PFSK-1 (cell line): ENCODE measurements around the gene TEX19.

Experiments used
- FOXP2 ChIP-seq: optimal IDR thresholded peaks from 2 replicates; pipeline ENCODE3; 2011; ENCODE audit warnings: borderline replicate concordance, control low read depth, inconsistent platforms; ENCODE audit not compliant: insufficient read depth; ENCODE audit errors: extremely low read length, extremely low read depth
- POLR2AphosphoS5 ChIP-seq: IDR thresholded peaks from 2 replicates; pipeline ENCODE4 v1.6.1; 2012; ENCODE audit warnings: low read depth, mild to moderate bottlenecking, control low read depth, low read length, moderate library complexity
- SIN3A ChIP-seq: IDR thresholded peaks from 2 replicates; pipeline ENCODE4 v1.6.1; 2012; ENCODE audit warnings: mild to moderate bottlenecking, low read length, moderate library complexity, borderline replicate concordance; ENCODE audit not compliant: insufficient read depth
- TAF1 ChIP-seq: IDR thresholded peaks from 2 replicates; pipeline ENCODE4 v1.6.1; 2012; ENCODE audit warnings: low read length, control low read depth, borderline replicate concordance; ENCODE audit not compliant: insufficient read depth
- TF ChIP-seq, protein P1 (sequence below), 2 experiments: IDR thresholded peaks; 2 replicates each; pipeline versions ENCODE4 v1.6.1 to v1.8.0; 2011 to 2012; ENCODE audit warnings: low read depth in 2 of 2, low read length in 2 of 2, control low read depth in 1 of 2, inconsistent platforms in 1 of 2, mild to moderate bottlenecking in 1 of 2, moderate library complexity in 1 of 2; ENCODE audit not compliant: insufficient read depth in 1 of 2

The TEX19 gene

DNA sequence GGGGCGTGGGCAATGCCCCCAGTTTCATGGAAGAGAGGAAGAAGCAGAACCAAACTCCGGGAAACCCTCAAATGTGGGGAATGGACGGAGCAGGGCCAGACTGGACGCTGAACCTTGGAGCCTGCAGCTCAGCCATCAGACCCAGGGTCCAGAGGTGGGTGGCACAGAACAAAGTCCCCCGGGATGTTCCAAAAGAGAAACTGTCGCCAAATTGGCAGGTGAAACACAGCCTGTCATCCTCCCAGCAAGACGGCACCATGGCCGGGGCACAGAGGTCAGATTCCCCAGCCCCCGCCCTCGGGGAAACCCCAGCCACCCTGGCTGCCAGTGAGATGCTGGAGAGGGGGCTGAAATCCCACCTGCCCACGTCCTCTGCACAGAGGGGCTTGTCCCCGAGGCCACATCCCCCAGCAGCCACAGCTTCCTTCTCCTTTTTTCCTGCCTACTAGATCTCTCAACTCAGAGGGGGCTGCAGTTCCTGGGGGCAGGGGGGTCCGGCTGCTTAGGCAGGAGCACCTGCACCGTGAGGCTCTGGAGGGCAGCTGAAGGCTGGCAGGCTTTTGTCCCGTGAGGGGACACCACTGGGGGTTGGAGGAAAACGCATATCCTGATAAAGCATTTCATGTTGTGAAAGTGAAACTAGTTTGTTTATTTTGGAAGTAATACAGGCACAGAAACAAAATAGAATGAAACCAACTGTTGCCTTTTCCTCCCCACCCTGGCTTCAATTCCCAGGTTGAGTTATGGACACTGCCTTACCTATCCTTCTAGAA, 24.2 kb upstream of the TEX19 start:
- TF ChIP-seq, protein P1, sequence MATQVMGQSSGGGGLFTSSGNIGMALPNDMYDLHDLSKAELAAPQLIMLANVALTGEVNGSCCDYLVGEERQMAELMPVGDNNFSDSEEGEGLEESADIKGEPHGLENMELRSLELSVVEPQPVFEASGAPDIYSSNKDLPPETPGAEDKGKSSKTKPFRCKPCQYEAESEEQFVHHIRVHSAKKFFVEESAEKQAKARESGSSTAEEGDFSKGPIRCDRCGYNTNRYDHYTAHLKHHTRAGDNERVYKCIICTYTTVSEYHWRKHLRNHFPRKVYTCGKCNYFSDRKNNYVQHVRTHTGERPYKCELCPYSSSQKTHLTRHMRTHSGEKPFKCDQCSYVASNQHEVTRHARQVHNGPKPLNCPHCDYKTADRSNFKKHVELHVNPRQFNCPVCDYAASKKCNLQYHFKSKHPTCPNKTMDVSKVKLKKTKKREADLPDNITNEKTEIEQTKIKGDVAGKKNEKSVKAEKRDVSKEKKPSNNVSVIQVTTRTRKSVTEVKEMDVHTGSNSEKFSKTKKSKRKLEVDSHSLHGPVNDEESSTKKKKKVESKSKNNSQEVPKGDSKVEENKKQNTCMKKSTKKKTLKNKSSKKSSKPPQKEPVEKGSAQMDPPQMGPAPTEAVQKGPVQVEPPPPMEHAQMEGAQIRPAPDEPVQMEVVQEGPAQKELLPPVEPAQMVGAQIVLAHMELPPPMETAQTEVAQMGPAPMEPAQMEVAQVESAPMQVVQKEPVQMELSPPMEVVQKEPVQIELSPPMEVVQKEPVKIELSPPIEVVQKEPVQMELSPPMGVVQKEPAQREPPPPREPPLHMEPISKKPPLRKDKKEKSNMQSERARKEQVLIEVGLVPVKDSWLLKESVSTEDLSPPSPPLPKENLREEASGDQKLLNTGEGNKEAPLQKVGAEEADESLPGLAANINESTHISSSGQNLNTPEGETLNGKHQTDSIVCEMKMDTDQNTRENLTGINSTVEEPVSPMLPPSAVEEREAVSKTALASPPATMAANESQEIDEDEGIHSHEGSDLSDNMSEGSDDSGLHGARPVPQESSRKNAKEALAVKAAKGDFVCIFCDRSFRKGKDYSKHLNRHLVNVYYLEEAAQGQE (IDR thresholded peaks at IDR 0.05; ENCODE audit: insufficient read depth in 1 of 2, low read depth in 2 of 2, low read length in 2 of 2) = no peak
- TF ChIP-seq POLR2AphosphoS5 (no peak), SIN3A (no peak), FOXP2 (no peak), TAF1 (no peak)

GRCh38 chr17:82338858-82339633, 20.0 kb upstream of the TEX19 start:
- TF ChIP-seq TAF1 (no peak), SIN3A (no peak), FOXP2 (no peak), POLR2AphosphoS5 (no peak)
- TF ChIP-seq, protein P1 (IDR thresholded peaks at IDR 0.05; ENCODE audit: insufficient read depth in 1 of 2, low read depth in 2 of 2, low read length in 2 of 2) = no peak

- no peak for TF ChIP-seq POLR2AphosphoS5
These were observed 19.1 kb upstream of the TEX19 start for GRCh38 chr17:82339634-82340580.

GRCh38 chr17:82342361-82343079, 16.5 kb upstream of the TEX19 start:
- no peak for TF ChIP-seq TAF1
- TF ChIP-seq SIN3A = no peak

- TF ChIP-seq SIN3A = no peak
These were observed 15.5 kb upstream of the TEX19 start for GRCh38 chr17:82343560-82343959.

DNA sequence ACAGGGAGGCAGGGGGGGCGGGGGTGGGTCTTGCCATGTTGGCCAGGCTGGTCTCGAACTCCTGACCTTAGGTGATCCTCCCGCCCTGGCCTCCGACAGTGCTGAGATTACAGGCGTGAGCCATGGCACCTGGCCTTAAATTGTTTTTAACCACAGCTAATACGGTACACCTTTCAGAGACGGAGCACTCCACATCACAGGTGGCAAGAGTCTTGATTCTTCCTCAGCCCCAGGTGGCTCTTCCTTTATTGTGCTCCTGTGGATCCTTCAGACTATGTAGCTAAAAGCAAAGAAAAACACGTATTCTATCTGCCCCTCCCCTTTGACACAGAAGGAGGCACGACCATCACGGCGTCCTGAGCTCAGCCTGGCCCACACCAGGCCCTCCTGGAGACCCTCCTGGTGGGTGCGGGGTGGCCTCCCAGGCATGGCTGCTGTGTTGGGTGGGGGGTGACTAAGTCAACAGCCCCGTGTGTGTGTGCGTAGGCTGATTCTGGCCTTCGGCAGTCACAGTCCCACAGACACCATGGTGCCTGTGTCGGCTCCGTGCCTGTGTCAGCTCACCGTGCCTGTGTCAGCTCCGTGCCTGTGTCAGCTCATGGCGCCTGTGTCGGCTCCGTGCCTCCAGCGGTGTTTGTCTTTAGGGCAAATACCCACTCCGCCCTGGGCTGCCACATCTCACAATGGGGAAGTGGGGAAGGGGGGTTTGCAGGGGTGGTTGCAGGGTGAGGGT, 14.7 kb upstream of the TEX19 start:
- TF ChIP-seq FOXP2 (no peak), POLR2AphosphoS5 (no peak), SIN3A (no peak), TAF1 (no peak)
- TF ChIP-seq, protein P1 (IDR thresholded peaks at IDR 0.05; ENCODE audit: insufficient read depth in 1 of 2, low read depth in 2 of 2, low read length in 2 of 2) = no peak
